Astrocyte (in vitro differentiated cells and primary cell): ENCODE measurements around the gene ZFPM1. TPM values are rescaled to one million over a fixed set of nuclear protein-coding genes. Genes with fewer than 3 reads are reported as not detected.

Experiments used
- DNase-seq: peaks from one replicate; pipeline ENCODE4 v3.0.0-alpha.2; 2010; ENCODE audit warnings: low read depth
- FAIRE-seq: peaks from 2 replicates; lab custom pipeline; 2011; peaks lifted over from hg19 to GRCh38; lab: Jason Lieb, UNC
- H2AFZ ChIP-seq: 2 replicates; pipeline ENCODE4 v1.6.0; 2012; ENCODE audit warnings: low read depth, low read length, inconsistent platforms
- H3K27ac ChIP-seq: 2 replicates; pipeline ENCODE4 v1.5.1; 2011; ENCODE audit warnings: low read depth, low read length, inconsistent platforms
- H3K27me3 ChIP-seq: 2 replicates; pipeline ENCODE4 v1.6.0; 2011; ENCODE audit warnings: low read length, inconsistent platforms; ENCODE audit not compliant: insufficient read depth
- H3K36me3 ChIP-seq: 2 replicates; pipeline ENCODE4 v1.5.1; 2011; ENCODE audit warnings: low read length, inconsistent platforms; ENCODE audit not compliant: insufficient read depth
- H3K4me1 ChIP-seq: 2 replicates; pipeline ENCODE4 v1.5.1; 2011; ENCODE audit warnings: low read length, inconsistent platforms; ENCODE audit not compliant: insufficient read depth
- H3K4me2 ChIP-seq: 2 replicates; pipeline ENCODE4 v1.6.0; 2012; ENCODE audit warnings: low read length, inconsistent platforms
- H3K4me3 ChIP-seq: 2 replicates; pipeline ENCODE4 v1.5.1; 2011; ENCODE audit warnings: low read depth, mild to moderate bottlenecking, low read length, inconsistent platforms; ENCODE audit not compliant: insufficient read depth
- H3K79me2 ChIP-seq: 2 replicates; pipeline ENCODE4 v1.6.0; 2012; ENCODE audit warnings: mild to moderate bottlenecking, low read length, inconsistent platforms; ENCODE audit not compliant: insufficient read depth
- H3K9ac ChIP-seq: 2 replicates; pipeline ENCODE4 v1.6.0; 2012; ENCODE audit warnings: mild to moderate bottlenecking, low read length, inconsistent platforms
- H3K9me3 ChIP-seq: 2 replicates; pipeline ENCODE4 v1.5.1; 2012; ENCODE audit warnings: low read depth, mild to moderate bottlenecking, low read length, inconsistent platforms; ENCODE audit not compliant: insufficient read depth
- H4K20me1 ChIP-seq: 2 replicates; pipeline ENCODE4 v1.6.0; 2012; ENCODE audit warnings: low read length, inconsistent platforms; ENCODE audit not compliant: insufficient read depth
- H3K27ac Mint-ChIP-seq: one replicate; pipeline ENCODE4 v1.8.0; 2021; ENCODE audit warnings: mild to moderate bottlenecking, mixed read lengths; ENCODE audit not compliant: unreplicated experiment
- H3K27me3 Mint-ChIP-seq: one replicate; pipeline ENCODE4 v1.8.0; 2021; ENCODE audit warnings: low read depth, mixed read lengths; ENCODE audit not compliant: unreplicated experiment
- H3K36me3 Mint-ChIP-seq: one replicate; pipeline ENCODE4 v1.8.0; 2021; ENCODE audit warnings: low read depth, mixed read lengths; ENCODE audit not compliant: unreplicated experiment
- H3K4me1 Mint-ChIP-seq: one replicate; pipeline ENCODE4 v1.8.0; 2021; ENCODE audit warnings: low read depth, mixed read lengths; ENCODE audit not compliant: unreplicated experiment
- H3K4me3 Mint-ChIP-seq: one replicate; pipeline ENCODE4 v1.8.0; 2021; ENCODE audit warnings: mild to moderate bottlenecking, moderate library complexity, mixed read lengths; ENCODE audit not compliant: unreplicated experiment
- H3K9me3 Mint-ChIP-seq: one replicate; pipeline ENCODE4 v1.8.0; 2021; ENCODE audit warnings: mild to moderate bottlenecking, mixed read lengths; ENCODE audit not compliant: unreplicated experiment
- CTCF ChIP-seq: IDR thresholded peaks from 2 replicates; pipeline ENCODE4 v1.5.1; 2011; ENCODE audit warnings: low read depth, mild to moderate bottlenecking, inconsistent platforms, low read length, moderate library complexity; ENCODE audit not compliant: insufficient read depth
- EZH2 ChIP-seq: IDR thresholded peaks from 2 replicates; pipeline ENCODE4 v1.6.1; 2012; ENCODE audit warnings: mild to moderate bottlenecking, low read length, inconsistent platforms; ENCODE audit not compliant: insufficient read depth
- total RNA-seq: library from RNA; stranded (reverse); gene quantifications from 2 replicates; pipeline ENCODE4 v1.2.1, GENCODE V29; 2021

The ZFPM1 gene
- total RNA-seq, 1 donor from 2014 or later, result 8.6 TPM

GRCh38 chr16:88502371-88502770 is 49.3 kb downstream of the ZFPM1 start:
- Histone ChIP-seq H2AFZ (no peak overlapping the region), H3K4me2 (no peak overlapping the region), H3K27me3 (no peaks in the 10 kb centered on the region), H3K4me3 (no peak overlapping the region), H4K20me1 (peaks cover 10% of the 10 kb centered on the region), H3K27ac (no peak overlapping the region), H3K9me3 (no peaks in the 10 kb centered on the region), H3K4me1 (no peaks in the 10 kb centered on the region), H3K79me2 (no peaks in the 10 kb centered on the region), H3K9ac (no peak overlapping the region), H3K36me3 (no peaks in the 10 kb centered on the region)
- no peaks in the 10 kb centered on the region for H3K9me3 Mint-ChIP-seq
- peaks cover 2% of the 10 kb centered on the region for H3K36me3 Mint-ChIP-seq
- no peak for TF ChIP-seq EZH2
- no peak for TF ChIP-seq CTCF
- H3K4me1 Mint-ChIP-seq, result no peaks in the 10 kb centered on the region
- FAIRE-seq (no peak), DNase-seq (no peak)
- peaks cover 3% of the 10 kb centered on the region for H3K27me3 Mint-ChIP-seq
- no peak overlapping the region for H3K27ac Mint-ChIP-seq
- H3K4me3 Mint-ChIP-seq, result no peak overlapping the region

GRCh38 chr16:88502776-88503280 is 49.7 kb downstream of the ZFPM1 start:
- no peak overlapping the region for H3K4me3 Mint-ChIP-seq
- Histone ChIP-seq H3K36me3 (no peaks in the 10 kb centered on the region), H3K4me1 (no peaks in the 10 kb centered on the region), H4K20me1 (peaks cover 11% of the 10 kb centered on the region), H3K9me3 (no peaks in the 10 kb centered on the region), H3K79me2 (no peaks in the 10 kb centered on the region), H3K27me3 (no peaks in the 10 kb centered on the region), H3K4me3 (no peak overlapping the region), H3K27ac (no peak overlapping the region), H3K9ac (no peak overlapping the region), H2AFZ (no peak overlapping the region), H3K4me2 (no peak overlapping the region)
- no peak overlapping the region for H3K27ac Mint-ChIP-seq
- FAIRE-seq (no peak), DNase-seq (no peak)
- peaks cover 3% of the 10 kb centered on the region for H3K27me3 Mint-ChIP-seq
- peaks cover 2% of the 10 kb centered on the region for H3K36me3 Mint-ChIP-seq
- no peaks in the 10 kb centered on the region for H3K9me3 Mint-ChIP-seq
- no peaks in the 10 kb centered on the region for H3K4me1 Mint-ChIP-seq
- TF ChIP-seq CTCF, result no peak

- Histone ChIP-seq H3K27ac (no peak overlapping the region), H2AFZ (no peak overlapping the region), H3K4me3 (no peak overlapping the region), H3K9ac (no peak overlapping the region), H3K36me3 (no peaks in the 10 kb centered on the region), H3K9me3 (no peaks in the 10 kb centered on the region), H3K4me1 (no peaks in the 10 kb centered on the region), H3K27me3 (no peaks in the 10 kb centered on the region), H4K20me1 (peaks cover 11% of the 10 kb centered on the region), H3K79me2 (no peaks in the 10 kb centered on the region), H3K4me2 (no peak overlapping the region)
- DNase-seq (no peak), FAIRE-seq (no peak)
- Mint-ChIP-seq H3K4me3 (no peak overlapping the region), H3K4me1 (no peaks in the 10 kb centered on the region), H3K27me3 (peaks cover 1% of the 10 kb centered on the region), H3K36me3 (peaks cover 2% of the 10 kb centered on the region), H3K9me3 (no peaks in the 10 kb centered on the region), H3K27ac (no peak overlapping the region)
- no peak for TF ChIP-seq CTCF
- no peak for TF ChIP-seq EZH2
Observed at GRCh38 chr16:88503374-88503770, 50.3 kb downstream of the ZFPM1 start.
